Ovary (tissue), 3 donors: ENCODE data around the gene IQSEC1.

Experiments used
- CTCF ChIP-seq, 3 donors: fragments of 450-650 bp in 2 of 3; fragments of 200-600 bp in 1 of 3; IDR thresholded peaks; one replicate each; pipeline versions ENCODE4 v1.5.1 to v1.8.0; 2016 to 2022; ENCODE audit warnings: antibody characterized with exemption in 3 of 3, mild to moderate bottlenecking in 1 of 3
- POLR2A ChIP-seq: fragments of 450-650 bp; IDR thresholded peaks from one replicate; pipeline ENCODE4 v1.6.1; 2017; ENCODE audit warnings: antibody characterized with exemption, mild to moderate bottlenecking, moderate library complexity
- donor health status: DM: no; HTN: no; CAD: no.

GRCh38 chr3:13017361-13018042 lies 55.7 kb downstream of the IQSEC1 start:
- no peak for TF ChIP-seq CTCF (IDR thresholded peaks at IDR 0.05)
- TF ChIP-seq POLR2A, result no peak
